ENCODE data around the gene LIME1.
"Not testable (repeated sequence)": the region's sequence is repeated elsewhere in the genome, so short reads cannot be mapped to it uniquely, and the experiment has no call there.

LIME1 gene

DNA sequence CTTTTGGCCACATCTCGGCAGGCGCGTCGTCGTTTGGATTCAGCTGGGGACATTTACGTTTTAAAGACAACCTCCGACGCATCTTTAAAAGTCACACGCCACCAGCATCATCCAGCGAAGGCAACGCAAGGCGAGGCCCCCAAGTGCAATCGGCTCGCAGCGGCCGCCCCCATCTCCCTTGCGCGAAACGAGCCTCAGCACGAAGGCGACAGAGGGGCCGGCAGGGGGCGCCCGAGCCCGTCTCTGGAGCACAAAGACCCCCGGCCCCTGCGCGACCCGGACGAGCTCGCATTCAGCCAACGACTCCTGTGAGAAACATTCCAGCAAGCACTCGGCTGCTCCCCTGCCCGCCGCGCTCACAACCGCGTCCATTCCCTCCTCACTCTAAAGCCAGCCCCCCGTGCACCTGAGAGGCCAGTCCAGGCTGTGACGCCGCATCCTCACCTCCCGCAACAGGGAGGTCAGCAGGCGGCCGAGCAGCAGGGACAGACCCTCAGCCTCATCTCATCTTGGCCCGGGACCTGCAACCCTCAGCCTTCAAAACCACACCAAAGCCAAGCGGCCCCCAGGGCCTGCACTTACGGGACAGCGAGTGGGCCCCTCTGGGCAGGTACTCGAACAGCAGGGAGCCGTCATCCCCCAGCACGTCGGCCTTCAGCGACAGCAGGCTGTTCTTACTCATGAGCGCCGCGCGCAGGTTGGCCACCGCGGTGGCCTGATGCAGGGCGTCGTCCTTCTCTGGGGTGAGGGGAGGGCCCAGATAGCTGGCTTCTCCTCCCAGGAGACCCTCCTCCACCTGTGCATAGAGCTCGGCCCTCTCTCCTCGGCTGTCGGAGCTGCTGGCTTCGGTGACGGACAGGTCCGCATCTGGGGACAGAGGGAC, 38.9 kb downstream of the LIME1 start:
- DNase-seq = no peak

DNA sequence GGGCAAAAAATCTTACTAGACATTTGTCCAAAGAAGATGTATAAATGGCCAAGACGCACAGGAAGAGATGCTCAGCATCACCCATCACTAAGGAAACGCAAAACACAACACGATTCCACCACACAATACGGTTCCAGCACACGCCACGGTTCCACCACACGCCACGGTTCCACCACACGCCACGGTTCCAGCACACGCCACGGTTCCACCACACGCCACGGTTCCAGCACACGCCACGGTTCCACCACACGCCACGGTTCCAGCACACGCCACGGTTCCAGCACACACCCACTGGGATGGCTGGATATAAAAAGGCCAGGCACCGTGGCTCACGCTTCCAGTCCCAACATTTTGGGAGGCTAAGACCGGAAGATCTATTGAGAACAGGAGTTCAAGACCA, 40.4 kb downstream of the LIME1 start:
- DNase-seq = not testable (repeated sequence)

DNA sequence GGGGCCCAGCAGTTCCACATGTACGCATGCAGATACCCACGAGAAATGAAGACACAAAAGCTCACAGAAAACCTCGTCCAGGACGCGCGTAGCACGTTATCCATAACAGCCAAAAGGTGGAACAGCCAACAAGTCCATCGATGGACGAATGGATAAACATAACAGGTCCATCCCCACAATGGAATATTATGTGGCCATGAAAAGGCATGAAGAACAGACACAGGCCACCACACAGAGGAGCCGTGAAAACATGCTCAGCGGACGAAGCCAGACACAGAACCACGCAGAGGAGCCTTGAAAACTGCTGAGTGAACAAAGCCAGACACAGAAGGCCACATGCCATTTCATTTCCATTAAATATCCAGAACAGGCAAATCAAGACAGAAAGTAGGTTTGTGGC, 41.1 kb downstream of the LIME1 start:
- no peak for DNase-seq

DNA sequence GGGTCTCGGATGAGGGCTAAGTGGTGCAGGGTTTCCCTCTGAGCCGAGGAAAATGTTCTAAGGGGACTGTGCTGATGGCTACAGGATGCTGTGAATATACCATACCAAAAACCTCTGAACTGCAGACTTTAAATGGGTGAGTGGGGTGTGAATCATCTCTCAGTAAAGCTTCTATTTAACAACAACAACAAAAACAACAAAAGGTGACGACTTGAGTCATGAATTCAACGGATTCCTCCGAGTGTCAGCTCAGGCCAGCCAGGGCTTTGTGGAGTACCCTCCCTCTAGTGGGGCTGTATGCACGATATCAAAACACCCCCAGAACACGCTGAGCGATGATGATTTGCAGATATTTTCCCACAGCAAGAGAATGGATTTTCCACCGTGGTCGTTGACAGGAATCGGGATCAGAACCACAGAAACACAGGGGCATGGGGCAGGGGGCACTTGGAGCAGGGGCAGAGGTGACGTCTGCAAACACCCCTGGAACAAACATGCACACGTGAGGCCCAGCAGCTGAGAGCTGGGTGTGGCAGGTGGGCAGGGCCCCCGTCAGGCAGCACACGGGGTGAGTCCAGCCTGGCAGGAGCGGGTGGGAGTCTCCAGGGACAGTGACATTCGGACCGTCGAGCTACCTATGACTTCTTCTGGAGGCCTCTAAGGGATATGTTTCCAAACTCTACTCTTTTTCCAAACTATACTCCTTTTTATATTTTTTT, 41.7 kb downstream of the LIME1 start:
- DNase-seq = no peak

DNA sequence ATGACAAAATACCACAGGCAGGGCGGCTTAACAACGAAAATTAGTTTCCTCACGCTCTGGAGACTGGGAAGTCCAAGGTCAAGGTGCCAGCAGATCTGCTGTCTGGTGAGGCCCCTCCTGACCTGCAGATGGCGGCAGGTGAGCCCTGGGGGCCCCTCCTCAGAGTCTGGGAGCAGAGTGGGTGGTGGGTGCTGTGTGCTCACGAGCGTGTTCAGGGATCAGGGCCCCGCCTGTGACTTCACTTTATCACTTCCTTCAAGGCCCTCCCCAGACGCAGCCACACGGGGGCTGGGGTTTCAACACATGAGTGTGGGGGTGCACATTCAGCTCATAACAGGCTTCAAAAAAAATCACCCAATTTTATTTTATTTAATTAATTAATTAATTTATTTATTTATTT, 42.4 kb downstream of the LIME1 start:
- no peak for DNase-seq

DNA sequence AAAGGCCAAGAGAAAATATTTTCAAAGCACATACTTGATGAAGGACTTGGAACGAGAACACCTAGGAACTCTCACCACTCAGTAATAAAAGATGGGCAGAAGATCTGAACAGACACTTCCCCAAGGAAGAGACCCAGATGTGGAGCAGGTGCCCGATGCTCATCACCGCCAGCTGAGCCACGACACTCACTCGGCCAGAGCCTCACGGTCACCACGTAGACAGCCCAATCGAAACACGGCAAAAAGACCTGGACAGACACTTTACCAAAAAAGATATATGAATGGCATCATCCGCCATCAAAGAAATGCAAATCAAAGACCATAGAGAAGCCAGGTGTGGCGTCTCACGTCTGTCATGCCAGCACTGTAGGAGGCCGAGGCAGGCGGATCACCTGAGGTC, 44.7 kb downstream of the LIME1 start:
- DNase-seq = no peak

DNA sequence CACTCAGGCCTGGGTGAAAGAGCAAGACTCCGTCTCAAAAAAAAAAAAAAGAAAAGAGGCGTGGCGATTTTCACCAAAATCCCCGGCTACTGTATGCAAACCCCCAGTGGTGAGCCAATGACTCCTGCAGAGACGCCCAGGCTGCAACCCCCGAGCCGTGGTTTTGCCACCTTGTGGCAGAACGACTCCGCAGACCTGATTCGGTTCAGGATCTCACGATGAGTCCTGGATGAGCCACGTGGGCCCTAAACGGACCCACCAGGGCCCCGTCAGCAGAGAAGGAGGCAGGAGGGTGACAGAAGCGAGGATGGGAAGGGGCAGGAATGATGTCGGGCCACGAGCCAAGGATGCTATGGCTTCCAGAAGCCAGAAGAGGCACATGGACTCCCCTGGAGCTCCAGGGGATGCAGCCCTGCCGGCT, 45.6 kb downstream of the LIME1 start:
- DNase-seq = no peak

DNA sequence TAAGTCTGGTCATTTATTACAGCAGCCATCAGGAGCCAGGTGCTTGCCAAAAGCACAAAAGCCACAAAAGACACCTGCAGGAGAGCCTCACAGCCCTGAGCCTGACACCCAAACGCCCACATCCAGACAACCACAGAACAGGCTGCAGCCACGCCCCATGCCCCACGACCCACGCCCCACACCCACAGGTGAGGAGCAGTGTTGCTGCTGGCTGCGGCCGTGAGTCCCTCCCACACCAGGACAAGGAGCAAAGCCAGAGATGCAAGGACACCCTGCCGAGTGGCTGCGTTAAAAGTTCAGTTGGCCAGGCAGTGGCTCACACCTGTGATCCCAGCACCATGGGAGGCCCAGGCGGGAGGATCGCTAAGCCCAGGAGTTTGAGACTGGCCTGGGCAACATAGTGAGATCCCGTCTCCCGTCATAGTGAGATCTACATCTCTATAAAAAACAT, 46.1 kb downstream of the LIME1 start:
- DNase-seq = no peak

DNA sequence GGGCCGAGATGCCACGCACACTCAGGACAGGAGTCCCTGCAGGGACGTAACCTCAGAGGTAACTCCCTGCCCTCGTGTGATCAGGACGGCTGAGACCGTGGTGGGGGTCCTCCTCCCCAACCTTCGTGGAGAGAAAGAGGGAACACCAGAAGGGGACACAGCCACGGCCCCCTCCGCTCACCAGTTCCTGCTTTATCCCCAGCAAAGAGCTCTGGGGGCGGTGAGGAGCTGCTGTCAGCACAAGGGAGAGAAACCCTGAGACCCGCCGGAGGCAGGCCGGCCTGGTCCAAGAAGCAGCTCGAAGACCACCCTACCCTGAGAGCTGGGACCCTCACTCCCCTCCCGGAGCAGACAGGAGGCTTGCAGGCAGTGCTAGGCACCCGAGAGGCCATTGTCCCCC, 47.5 kb downstream of the LIME1 start:
- DNase-seq = no peak

DNA sequence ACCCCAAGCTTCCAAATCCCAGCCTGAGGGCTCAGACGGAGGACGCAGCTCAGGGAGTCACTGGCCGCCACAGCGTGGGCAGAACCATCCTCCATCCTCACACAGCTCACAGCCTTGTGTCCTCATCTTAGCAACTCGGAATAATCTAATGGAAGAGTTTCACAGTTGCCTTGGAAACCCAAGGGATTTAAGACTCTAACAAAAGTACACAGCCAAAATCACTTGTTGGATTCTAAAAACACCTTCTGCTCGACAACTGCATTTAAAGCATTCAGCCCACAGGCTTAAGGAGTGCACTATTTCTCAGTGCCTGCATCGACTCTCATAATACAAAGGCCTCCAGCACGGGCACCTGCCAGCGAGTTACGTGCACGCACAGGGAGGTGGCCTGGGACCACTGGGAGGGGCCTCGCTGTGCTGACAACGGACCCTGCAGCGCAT, 49.2 kb downstream of the LIME1 start:
- DNase-seq = no peak

DNA sequence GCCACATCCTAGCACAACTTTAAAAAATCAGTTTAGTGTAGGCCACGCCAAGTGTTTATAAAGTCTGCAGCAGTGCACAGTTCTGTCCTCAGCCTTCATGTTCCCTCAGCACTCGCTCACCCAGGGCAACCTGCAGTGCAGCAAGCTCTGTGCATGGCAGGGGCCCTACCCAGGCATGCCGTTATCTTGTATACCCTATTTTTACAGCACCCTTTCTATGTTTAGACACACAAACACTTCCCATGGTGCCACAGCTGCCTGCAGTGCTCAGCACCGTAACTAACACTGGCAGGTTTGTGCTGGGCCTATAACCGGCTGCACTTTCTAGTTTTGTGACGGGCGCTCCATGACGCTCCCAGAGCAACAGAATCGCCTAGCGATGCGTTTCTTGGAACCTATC, 50.8 kb downstream of the LIME1 start:
- DNase-seq = no peak

DNA sequence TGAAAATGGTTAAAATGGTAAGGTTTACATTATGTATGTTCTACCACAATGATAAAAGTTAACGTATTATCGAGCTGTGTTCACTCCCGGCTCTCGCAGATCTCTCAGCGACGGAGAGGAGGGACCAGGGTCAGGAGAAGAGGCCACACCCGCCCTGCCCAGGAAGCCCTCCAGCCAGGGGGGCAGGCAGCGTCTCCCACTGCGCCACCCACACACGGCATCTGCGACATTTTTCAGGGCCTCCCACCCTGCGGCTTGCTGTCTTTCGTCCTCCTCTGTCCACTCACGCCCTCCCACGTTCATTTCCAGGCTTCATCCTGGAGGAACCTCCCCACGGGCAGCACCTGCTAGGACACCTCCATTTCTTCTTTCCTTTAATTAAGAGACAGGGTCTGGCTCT, 51.3 kb downstream of the LIME1 start:
- DNase-seq = no peak

All from NCI-H1436 treated with DMSO at 0.1 percent for 48 hours (cell line).